HepG2 (cell line): ENCODE data around the gene ACAP2. TPM values are rescaled to one million over a fixed set of nuclear protein-coding genes. Genes with fewer than 3 reads are reported as not detected.

Source experiments
- ATAC-seq: fragments of 200-7000 bp; cut with Tn5 transposase; 3 replicates; pipeline ENCODE4 v1.9.1; 2020; ENCODE audit warnings: mild to moderate bottlenecking, moderate library complexity
- BruUV-seq: library from RNA; stranded (reverse); fragments of 400-500 nt; replicated peaks from 2 replicates; lab custom pipeline; 2021; lab: Mats Ljungman, UMichigan
- CTCF ChIA-PET: fragments of 300-600 bp; formaldehyde crosslinking; extraction: SDS; loops from one replicate; lab custom pipeline; 2021; ENCODE audit warnings: low total read pairs, inconsistent platforms, low intra/inter-chr PET ratio; lab: Yijun Ruan, JAX
- POLR2A ChIA-PET: fragments of 350-600 bp; sonication (Branson Sonifier 250); formaldehyde crosslinking; loops from one replicate; lab custom pipeline; 2020; ENCODE audit warnings: antibody characterized with exemption, inconsistent platforms; lab: Yijun Ruan, JAX
- DNase-seq: peaks from one replicate; pipeline ENCODE4 v3.0.0-alpha.2; 2015; ENCODE audit warnings: low spot score
- FAIRE-seq: peaks from 3 replicates; lab custom pipeline; 2011; peaks lifted over from hg19 to GRCh38; lab: Jason Lieb, UNC
- H2AFZ ChIP-seq: one replicate; pipeline ENCODE4 v1.6.1; 2011; ENCODE audit warnings: low read length, inconsistent platforms
- H3K27ac ChIP-seq: fragments of 300-600 bp; 3 replicates; pipeline ENCODE4 v1.8.0; 2011; ENCODE audit warnings: mixed run types, mild to moderate bottlenecking, mixed read lengths, low read length, inconsistent platforms; ENCODE audit not compliant: insufficient read depth; ENCODE audit errors: extremely low read length
- H3K27me3 ChIP-seq, 2 experiments: fragments of 200-600 bp in 1 of 2; 2 replicates in 1 of 2; 3 replicates in 1 of 2; pipeline versions ENCODE4 v1.6.0 to v1.8.0; 2011; ENCODE audit warnings: low read length in 2 of 2, mild to moderate bottlenecking in 2 of 2, moderate library complexity in 2 of 2, inconsistent platforms in 1 of 2; ENCODE audit not compliant: insufficient read depth in 2 of 2, control insufficient read depth in 1 of 2
- H3K36me3 ChIP-seq, 2 experiments: fragments of 200-600 bp in 1 of 2; replicated peaks in 1 of 2; 2 replicates in 1 of 2; 3 replicates in 1 of 2; pipeline versions ENCODE4 v1.5.1 to v1.8.0; 2011; ENCODE audit warnings: low read length in 2 of 2, inconsistent platforms in 1 of 2; ENCODE audit not compliant: insufficient read depth in 2 of 2, control insufficient read depth in 1 of 2
- H3K4me1 ChIP-seq: 2 replicates; pipeline ENCODE4 v1.5.1; 2012; ENCODE audit warnings: low read length, inconsistent platforms; ENCODE audit not compliant: insufficient read depth
- H3K4me2 ChIP-seq: 2 replicates; pipeline ENCODE4 v1.6.0; 2011; ENCODE audit warnings: low read depth, low read length, inconsistent platforms
- H3K4me3 ChIP-seq, 3 experiments: fragments of 200-600 bp in 1 of 3; sonication (generic), shearing (Covaris generic) in 1 of 3; replicated peaks in 1 of 3; 2 replicates each; pipeline ENCODE4 v1.5.1; 2011 to 2016; ENCODE audit warnings: low read length in 3 of 3, inconsistent platforms in 2 of 3, low read depth in 2 of 3, mild to moderate bottlenecking in 2 of 3, control low read depth in 1 of 3, mixed read lengths in 1 of 3; ENCODE audit not compliant: insufficient read depth in 1 of 3
- H3K79me2 ChIP-seq: one replicate; pipeline ENCODE4 v1.6.1; 2011; ENCODE audit warnings: low read length, inconsistent platforms; ENCODE audit not compliant: insufficient read depth
- H3K9ac ChIP-seq: 2 replicates; pipeline ENCODE4 v1.6.0; 2011; ENCODE audit warnings: mild to moderate bottlenecking, low read depth, low read length, inconsistent platforms; ENCODE audit not compliant: insufficient read depth
- H3K9me3 ChIP-seq: 2 replicates; pipeline ENCODE4 v1.5.1; 2012; ENCODE audit warnings: mild to moderate bottlenecking, low read length
- H4K20me1 ChIP-seq: 2 replicates; pipeline ENCODE4 v1.6.0; 2011; ENCODE audit warnings: inconsistent platforms, mild to moderate bottlenecking, low read length, moderate library complexity; ENCODE audit not compliant: insufficient read depth
- BCL6 ChIP-seq: IDR thresholded peaks from 2 replicates; pipeline ENCODE4 v1.6.1; 2016; ENCODE audit warnings: missing genetic modification reagents, missing compliant biosample characterization
- GMEB2 ChIP-seq: IDR thresholded peaks from 2 replicates; pipeline ENCODE4 v1.6.1; 2016; ENCODE audit warnings: missing biosample characterization, missing genetic modification reagents, low read depth
- GPBP1L1 ChIP-seq: sonication (generic); formaldehyde crosslinking; IDR thresholded peaks from 2 replicates; pipeline ENCODE4 v1.5.0; 2020; ENCODE audit warnings: mild to moderate bottlenecking, missing genetic modification reagents
- KAT7 ChIP-seq: IDR thresholded peaks from 2 replicates; pipeline ENCODE4 v1.6.1; 2018; ENCODE audit warnings: borderline replicate concordance, missing compliant biosample characterization
- MLX ChIP-seq: IDR thresholded peaks from 2 replicates; pipeline ENCODE4 v1.6.1; 2016
- PTBP1 ChIP-seq: fragments of 200-400 bp; formaldehyde crosslinking; IDR thresholded peaks from 2 replicates; pipeline ENCODE4 v1.6.1; 2018; ENCODE audit warnings: low read length, low read depth; ENCODE audit not compliant: poor library complexity, severe bottlenecking
- SRSF9 ChIP-seq: fragments of 200-400 bp; formaldehyde crosslinking; IDR thresholded peaks from 2 replicates; pipeline ENCODE4 v1.6.1; 2018; ENCODE audit warnings: borderline replicate concordance, mild to moderate bottlenecking, low read depth, low read length; ENCODE audit not compliant: insufficient read depth, poor library complexity, severe bottlenecking
- SYNCRIP ChIP-seq: fragments of 200-400 bp; formaldehyde crosslinking; IDR thresholded peaks from 2 replicates; pipeline ENCODE4 v1.6.1; 2018; ENCODE audit warnings: mild to moderate bottlenecking, low read depth, low read length; ENCODE audit not compliant: insufficient read depth
- TRAFD1 ChIP-seq: sonication (generic); formaldehyde crosslinking; IDR thresholded peaks from 2 replicates; pipeline ENCODE4 v1.5.1; 2020; ENCODE audit warnings: missing genetic modification reagents, mild to moderate bottlenecking, borderline replicate concordance
- ZMYM4 ChIP-seq: sonication (generic); formaldehyde crosslinking; IDR thresholded peaks from 2 replicates; pipeline ENCODE4 v1.8.1; 2023; ENCODE audit warnings: mild to moderate bottlenecking, missing genetic modification reagents
- ZNF367 ChIP-seq: sonication (generic); formaldehyde crosslinking; IDR thresholded peaks from 2 replicates; pipeline ENCODE4 v1.4.0; 2020; ENCODE audit warnings: missing genetic modification reagents, borderline replicate concordance
- ZNF512B ChIP-seq: sonication (generic); formaldehyde crosslinking; IDR thresholded peaks from 2 replicates; pipeline ENCODE4 v1.5.1; 2020; ENCODE audit warnings: missing genetic modification reagents, mild to moderate bottlenecking, borderline replicate concordance
- ZNF737 ChIP-seq: sonication (generic); formaldehyde crosslinking; IDR thresholded peaks from 2 replicates; pipeline ENCODE4 v1.5.0; 2020; ENCODE audit warnings: missing genetic modification reagents, mild to moderate bottlenecking, borderline replicate concordance
- ZNF878 ChIP-seq: sonication (generic); formaldehyde crosslinking; IDR thresholded peaks from 2 replicates; pipeline ENCODE4 v1.8.1; 2023; ENCODE audit warnings: mild to moderate bottlenecking, missing genetic modification reagents, moderate library complexity
- WGBS: methylation state at CpG from one replicate; pipeline ENCODE4 v1.1.6; 2017; ENCODE audit warnings: low lambda C conversion rate; 5-methylcytosine and 5-hydroxymethylcytosine counted together
- in situ Hi-C: cut with HindIII; loops from 2 replicates; pipeline ENCODE4 v1.10.0; 2017; ENCODE audit warnings: low pct_unique_long_range_greater_than_20kb; ENCODE audit not compliant: extremely low pct_ligation_motif_present
- intact Hi-C: fragments of 100-400 bp; cut with micrococcal nuclease; formaldehyde crosslinking; loops from one replicate; pipeline ENCODE4 v1.10.0; 2022; ENCODE audit not compliant: unreplicated experiment
- polyA plus RNA-seq, 8 experiments: library from polyadenylated mRNA; depleted of rRNA in 3 of 8; stranded (reverse) in 7 of 8; unstranded in 1 of 8; fragments of >200 nt; fragmentation: Illumina TruSeq in 4 of 8; extraction: Trizol in 4 of 8; gene quantifications; 2 replicates each; pipeline versions ENCODE4 v1.2.1 to v1.2.3, GENCODE V29; 2011 to 2016; ENCODE audit warnings: low read depth in 4 of 8, missing spikeins in 1 of 8, mixed read lengths in 1 of 8; ENCODE audit not compliant: insufficient read depth in 1 of 8
- total RNA-seq, 5 experiments: library from RNA; depleted of rRNA; stranded (reverse); fragments of >200 nt; fragmentation: Illumina TruSeq; extraction: Trizol; gene quantifications; 2 replicates each; pipeline ENCODE4 v1.2.3, GENCODE V29; 2016; ENCODE audit warnings: low read depth in 1 of 5

The ACAP2 gene
- total and polyA plus RNA-seq, 2 of the 13 experiments (the other 11 are each of a cell fraction or from before 2014, with no cell fraction given): 7.3 to 23.9 TPM

- TF ChIP-seq TRAFD1 (CRISPR knock-in tag) (no peak), GMEB2 (CRISPR knock-in tag) (no peak), MLX (no peak), ZNF367 (CRISPR knock-in tag) (no peak), SYNCRIP (no peak), KAT7 (CRISPR knock-in tag) (no peak), ZNF878 (CRISPR knock-in tag) (no peak)
Measured at GRCh38 chr3:195468391-195468776, 25.6 kb upstream of the ACAP2 start (continued).

- no peak overlapping the region for H3K27ac ChIP-seq
- ChIA-PET CTCF (no interaction called here), POLR2A (no interaction called here)
- H3K79me2 ChIP-seq: no peaks in the 10 kb centered on the region
- WGBS: 58% methylated on average over 5 of the region's 5 CpGs
- H3K9ac ChIP-seq: no peak overlapping the region
- no peak overlapping the region for H2AFZ ChIP-seq
- H3K4me1 ChIP-seq: no peaks in the 10 kb centered on the region
- no TSS peak for BruUV-seq
- ATAC-seq (no peak), DNase-seq (no peak), FAIRE-seq (no peak)
- in situ Hi-C loops (no loop called here), intact Hi-C loops (no loop called here)
- H3K9me3 ChIP-seq: no peaks in the 10 kb centered on the region
- no peaks in the 10 kb centered on the region for H4K20me1 ChIP-seq
- no peaks in the 10 kb centered on the region for H3K36me3 ChIP-seq
- no peak overlapping the region for H3K4me2 ChIP-seq
- H3K27me3 ChIP-seq: peaks cover 0 to 4% of the 10 kb centered on the region in 2 experiments; a peak in 2 of 5 replicates
- H3K4me3 ChIP-seq: no peak overlapping the region
- TF ChIP-seq GPBP1L1 (CRISPR knock-in tag) (no peak), ZNF512B (no peak), SRSF9 (no peak), ZMYM4 (CRISPR knock-in tag) (no peak), PTBP1 (no peak), BCL6 (no peak), ZNF737 (CRISPR knock-in tag) (no peak)
Measured at GRCh38 chr3:195467641-195468390, 25.0 kb upstream of the ACAP2 start.
